ENCODE measurements around the gene PLK3. TPM values are rescaled to one million over a fixed set of nuclear protein-coding genes. Genes with fewer than 3 reads are reported as not detected.

PLK3 gene
- total and polyA plus RNA-seq, 9 of the 15 experiments (the other 6 are each of a cell fraction or from before 2014, with no cell fraction given) = 0.52 to 22.7 (median 11.0) TPM

- TF ChIP-seq, protein P1, sequence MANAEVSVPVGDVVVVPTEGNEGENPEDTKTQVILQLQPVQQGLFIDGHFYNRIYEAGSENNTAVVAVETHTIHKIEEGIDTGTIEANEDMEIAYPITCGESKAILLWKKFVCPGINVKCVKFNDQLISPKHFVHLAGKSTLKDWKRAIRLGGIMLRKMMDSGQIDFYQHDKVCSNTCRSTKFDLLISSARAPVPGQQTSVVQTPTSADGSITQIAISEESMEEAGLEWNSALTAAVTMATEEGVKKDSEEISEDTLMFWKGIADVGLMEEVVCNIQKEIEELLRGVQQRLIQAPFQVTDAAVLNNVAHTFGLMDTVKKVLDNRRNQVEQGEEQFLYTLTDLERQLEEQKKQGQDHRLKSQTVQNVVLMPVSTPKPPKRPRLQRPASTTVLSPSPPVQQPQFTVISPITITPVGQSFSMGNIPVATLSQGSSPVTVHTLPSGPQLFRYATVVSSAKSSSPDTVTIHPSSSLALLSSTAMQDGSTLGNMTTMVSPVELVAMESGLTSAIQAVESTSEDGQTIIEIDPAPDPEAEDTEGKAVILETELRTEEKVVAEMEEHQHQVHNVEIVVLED (CRISPR knock-in tag; IDR thresholded peaks at IDR 0.05) = peak; percentile 82
- peak; percentile 99 for TF ChIP-seq SP1 (CRISPR knock-in tag; IDR thresholded peaks at IDR 0.05)
- peak; percentile 98 for TF ChIP-seq KLF13 (tag; IDR thresholded peaks at IDR 0.05; ENCODE audit: borderline replicate concordance, low read depth)
- TF ChIP-seq MECOM (CRISPR knock-in tag; IDR thresholded peaks at IDR 0.05) = no peak
- TF ChIP-seq WHSC1 (IDR thresholded peaks at IDR 0.05; ENCODE audit: low read length) = no peak
- TF ChIP-seq RFX7 (CRISPR knock-in tag; IDR thresholded peaks at IDR 0.05) = peak; percentile 3; the same call in 1 of the 2 replicates
- TF ChIP-seq FOXM1 (IDR thresholded peaks at IDR 0.05; ENCODE audit: low read depth) = peak; percentile 90
- TF ChIP-seq FOXM1 (CRISPR knock-in tag; IDR thresholded peaks at IDR 0.05; ENCODE audit: low read depth) = peak; percentile 96; the same call in 1 of the 2 replicates
- no peak for TF ChIP-seq ZSCAN32 (CRISPR knock-in tag; IDR thresholded peaks at IDR 0.05)
- TF ChIP-seq CTCF (IDR thresholded peaks at IDR 0.05 in 2 of 3, conservative IDR thresholded peaks at IDR 0.05 in 1 of 3; ENCODE audit: insufficient read depth in 2 of 3, low read depth in 1 of 3, low read length in 3 of 3) = 0 out of 6 replicates have a peak, but pooled peaks of 1 of the 3 experiments have one; percentile 2
- no peak for TF ChIP-seq ZNF707 (CRISPR knock-in tag; conservative IDR thresholded peaks at IDR 0.05)
- peak; percentile 45 for TF ChIP-seq ASH1L (IDR thresholded peaks at IDR 0.05; ENCODE audit: borderline replicate concordance, low read depth, partially characterized antibody)
- TF ChIP-seq MCM7 (IDR thresholded peaks at IDR 0.05) = peak in 1 of 2 experiments; percentile 89; a peak in 2 of 4 replicates
- peak; percentile 98 for TF ChIP-seq BRD9 (IDR thresholded peaks at IDR 0.05; ENCODE audit: low read depth, partially characterized antibody)
- TF ChIP-seq SRSF7 (optimal IDR thresholded peaks at IDR 0.05; ENCODE audit: low read depth, low read length) = no peak
- TF ChIP-seq POLR2H (tag; IDR thresholded peaks at IDR 0.05; ENCODE audit: low read depth) = peak; percentile 98
- TF ChIP-seq YY1 (IDR thresholded peaks at IDR 0.05; ENCODE audit: borderline replicate concordance in 1 of 3, control insufficient read depth in 1 of 3, extremely low read depth in 1 of 3, insufficient read depth in 3 of 3, insufficient read length in 1 of 3, insufficient replicate concordance in 2 of 3, low read depth in 1 of 3, low read length in 2 of 3) = peak; percentile 76 to 96 (median 92)
- TF ChIP-seq, protein P2, sequence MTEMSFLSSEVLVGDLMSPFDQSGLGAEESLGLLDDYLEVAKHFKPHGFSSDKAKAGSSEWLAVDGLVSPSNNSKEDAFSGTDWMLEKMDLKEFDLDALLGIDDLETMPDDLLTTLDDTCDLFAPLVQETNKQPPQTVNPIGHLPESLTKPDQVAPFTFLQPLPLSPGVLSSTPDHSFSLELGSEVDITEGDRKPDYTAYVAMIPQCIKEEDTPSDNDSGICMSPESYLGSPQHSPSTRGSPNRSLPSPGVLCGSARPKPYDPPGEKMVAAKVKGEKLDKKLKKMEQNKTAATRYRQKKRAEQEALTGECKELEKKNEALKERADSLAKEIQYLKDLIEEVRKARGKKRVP (CRISPR knock-in tag; IDR thresholded peaks at IDR 0.05) = peak; percentile 68
- TF ChIP-seq HDAC2 (IDR thresholded peaks at IDR 0.05) = peak; percentile 97
- TF ChIP-seq HNRNPK (IDR thresholded peaks at IDR 0.05; ENCODE audit: low read depth, low read length, poor library complexity, severe bottlenecking) = no peak
- peak; percentile 81 for TF ChIP-seq ARID1B (IDR thresholded peaks at IDR 0.05)
- TF ChIP-seq ZNF23 (CRISPR knock-in tag; IDR thresholded peaks at IDR 0.05) = no peak
- TF ChIP-seq PTBP1 (IDR thresholded peaks at IDR 0.05; ENCODE audit: low read depth, low read length) = peak; percentile 58; the same call in 1 of the 2 replicates
- TF ChIP-seq KAT7 (CRISPR knock-in tag; IDR thresholded peaks at IDR 0.05; ENCODE audit: borderline replicate concordance) = no peak
Observed at GRCh38 chr1:44775078-44775929, 24.9 kb upstream of the PLK3 start, which contains the start of gene RPS8 (continued).
